Liver (tissue), 9 donors: ENCODE measurements around the gene KIAA1217. TPM values are rescaled to one million over a fixed set of nuclear protein-coding genes. Genes with fewer than 3 reads are reported as not detected.

ENCODE experiments used
- DNase-seq: peaks from one replicate; pipeline ENCODE4 v3.0.0-alpha.2; 2017; ENCODE audit warnings: low spot score
- H3K27ac ChIP-seq, 2 donors: one replicate each; pipeline ENCODE4 v1.7.0; 2013; ENCODE audit warnings: inconsistent platforms in 2 of 2, low read length in 2 of 2, control low read depth in 1 of 2, low read depth in 1 of 2, mild to moderate bottlenecking in 1 of 2
- H3K27me3 ChIP-seq, 4 donors: one replicate each; pipeline versions ENCODE4 v1.6.1 to v1.7.0; 2013; ENCODE audit warnings: low read length in 3 of 4, inconsistent platforms in 1 of 4, mild to moderate bottlenecking in 1 of 4, moderate library complexity in 1 of 4; ENCODE audit not compliant: control insufficient read depth in 4 of 4, insufficient read depth in 4 of 4
- H3K36me3 ChIP-seq, 4 donors: one replicate each; pipeline versions ENCODE4 v1.6.1 to v1.7.0; 2013; ENCODE audit warnings: low read length in 3 of 4, mild to moderate bottlenecking in 3 of 4, low read depth in 1 of 4, moderate library complexity in 1 of 4; ENCODE audit not compliant: control insufficient read depth in 4 of 4, insufficient read depth in 3 of 4
- H3K4me1 ChIP-seq, 4 donors: one replicate each; pipeline versions ENCODE4 v1.6.1 to v1.7.0; 2013; ENCODE audit warnings: low read length in 3 of 4, mild to moderate bottlenecking in 3 of 4, moderate library complexity in 1 of 4; ENCODE audit not compliant: control insufficient read depth in 4 of 4, insufficient read depth in 4 of 4
- H3K4me3 ChIP-seq, 3 donors: one replicate each; pipeline versions ENCODE4 v1.6.1 to v1.7.0; 2013; ENCODE audit warnings: low read length in 3 of 3, control low read depth in 1 of 3, low read depth in 1 of 3, mild to moderate bottlenecking in 1 of 3
- H3K9ac ChIP-seq, 2 donors: one replicate each; pipeline ENCODE4 v1.7.0; 2013; ENCODE audit warnings: low read length in 2 of 2, mild to moderate bottlenecking in 2 of 2, moderate library complexity in 2 of 2, control low read depth in 1 of 2, low read depth in 1 of 2
- H3K9me3 ChIP-seq, 4 donors: one replicate each; pipeline versions ENCODE4 v1.6.1 to v1.7.0; 2013; ENCODE audit warnings: low read length in 3 of 4; ENCODE audit not compliant: control insufficient read depth in 4 of 4
- EGR1 ChIP-seq, 2 donors: IDR thresholded peaks; 2 replicates each; pipeline ENCODE4 v1.6.1; 2016 to 2018; ENCODE audit warnings: antibody characterized with exemption in 2 of 2, low read depth in 2 of 2
- FOXA2 ChIP-seq: IDR thresholded peaks from 2 replicates; pipeline ENCODE4 v1.6.1; 2016; ENCODE audit warnings: antibody characterized with exemption
- GABPA ChIP-seq, 2 donors: IDR thresholded peaks in 1 of 2; conservative IDR thresholded peaks in 1 of 2; 2 replicates each; pipeline ENCODE4 v1.6.1; 2016; ENCODE audit warnings: antibody characterized with exemption in 2 of 2, mild to moderate bottlenecking in 1 of 2, moderate library complexity in 1 of 2
- HNF4A ChIP-seq, 2 donors: conservative IDR thresholded peaks; 2 replicates each; pipeline ENCODE4 v1.6.1; 2016; ENCODE audit warnings: antibody characterized with exemption in 2 of 2, mild to moderate bottlenecking in 2 of 2
- HNF4G ChIP-seq: IDR thresholded peaks from 2 replicates; pipeline ENCODE4 v1.6.1; 2016; ENCODE audit warnings: antibody characterized with exemption
- JUND ChIP-seq, 2 donors: IDR thresholded peaks; 2 replicates each; pipeline ENCODE4 v1.6.1; 2016; ENCODE audit warnings: antibody characterized with exemption in 2 of 2
- MAX ChIP-seq: IDR thresholded peaks from 2 replicates; pipeline ENCODE4 v1.6.1; 2016; ENCODE audit warnings: antibody characterized with exemption
- NR2F2 ChIP-seq: IDR thresholded peaks from 2 replicates; pipeline ENCODE4 v1.6.1; 2016; ENCODE audit warnings: antibody characterized with exemption
- RAD21 ChIP-seq, 2 donors: IDR thresholded peaks; 2 replicates each; pipeline ENCODE4 v1.6.1; 2016; ENCODE audit warnings: antibody characterized with exemption in 2 of 2, mild to moderate bottlenecking in 2 of 2
- RXRA ChIP-seq, 2 donors: IDR thresholded peaks; 2 replicates each; pipeline ENCODE4 v1.6.1; 2017 to 2018; ENCODE audit warnings: antibody characterized with exemption in 2 of 2, mild to moderate bottlenecking in 1 of 2
- TAF1 ChIP-seq: conservative IDR thresholded peaks from 2 replicates; pipeline ENCODE4 v1.6.1; 2016; ENCODE audit warnings: antibody characterized with exemption, mild to moderate bottlenecking
- YY1 ChIP-seq: IDR thresholded peaks from 2 replicates; pipeline ENCODE4 v1.6.1; 2016; ENCODE audit warnings: antibody characterized with exemption, mild to moderate bottlenecking
- ZBTB33 ChIP-seq: IDR thresholded peaks from 2 replicates; pipeline ENCODE4 v1.6.1; 2016; ENCODE audit warnings: antibody characterized with exemption
- WGBS: extraction: QIAGEN DNeasy Blood & Tissue Kit; methylation state at CpG from one replicate; pipeline ENCODE4 v1.1.7; 2013; 5-methylcytosine and 5-hydroxymethylcytosine counted together
- polyA plus RNA-seq, 2 donors: library from polyadenylated mRNA; stranded (reverse) in 1 of 2; unstranded in 1 of 2; fragments of 200-250 nt in 1 of 2; fragments of >200 nt in 1 of 2; fragmentation: Nextera tagmentation in 1 of 2; extraction: Ambion mirVana in 1 of 2; gene quantifications; one replicate each; pipeline versions ENCODE4 v1.2.1 to v1.2.3, GENCODE V29; 2013 to 2015
- total RNA-seq, 2 donors: library from RNA; depleted of rRNA; stranded (reverse); fragments of >200 nt; gene quantifications; one replicate each; pipeline ENCODE4 v1.2.3, GENCODE V29; 2014
- TF ChIP-seq, protein P1 (sequence below): IDR thresholded peaks from 2 replicates; pipeline ENCODE4 v1.6.1; 2016; ENCODE audit warnings: antibody characterized with exemption
- TF ChIP-seq, protein P2 (sequence below): IDR thresholded peaks from 2 replicates; pipeline ENCODE4 v1.6.1; 2016; ENCODE audit warnings: antibody characterized with exemption, mild to moderate bottlenecking
- TF ChIP-seq, protein P3 (sequence below): fragments of 150-350 bp; IDR thresholded peaks from 2 replicates; pipeline ENCODE4 v1.5.1; 2017; ENCODE audit warnings: improper control_type of control experiment, low read depth, low read length; ENCODE audit not compliant: missing input control
- donor health status: healthy.
- donor health status: healthy.
- donor health status: healthy.
- donor health status: healthy.
- donor health status: healthy.

Gene KIAA1217
- total and polyA plus RNA-seq, 4 donors, result 4.5 to 12.8 (median 6.8) TPM

- no peaks in the 10 kb centered on the region for H3K4me1 ChIP-seq
- no peak overlapping the region for H3K27ac ChIP-seq
- DNase-seq, result no peak
- no peak overlapping the region for H3K9ac ChIP-seq
- TF ChIP-seq, protein P1, sequence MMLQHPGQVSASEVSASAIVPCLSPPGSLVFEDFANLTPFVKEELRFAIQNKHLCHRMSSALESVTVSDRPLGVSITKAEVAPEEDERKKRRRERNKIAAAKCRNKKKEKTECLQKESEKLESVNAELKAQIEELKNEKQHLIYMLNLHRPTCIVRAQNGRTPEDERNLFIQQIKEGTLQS, result no peak
- TF ChIP-seq NR2F2, result no peak
- TF ChIP-seq MAX, result no peak
- no peak for TF ChIP-seq TAF1
- TF ChIP-seq ZBTB33, result no peak
- TF ChIP-seq RXRA (IDR thresholded peaks at IDR 0.05), result no peak
- no peak for TF ChIP-seq GABPA (IDR thresholded peaks at IDR 0.05 in 1 of 2, conservative IDR thresholded peaks at IDR 0.05 in 1 of 2)
- 96% methylated on average over 10 of the region's 10 CpGs for WGBS
- H3K36me3 ChIP-seq, result peaks cover 0 to 42% (median 28%) of the 10 kb centered on the region in 4 donors
- H3K9me3 ChIP-seq, result no peaks in the 10 kb centered on the region
- no peak overlapping the region for H3K4me3 ChIP-seq
- H3K27me3 ChIP-seq, result no peaks in the 10 kb centered on the region
Observed at GRCh38 chr10:24502006-24502405, 293.1 kb downstream of the KIAA1217 start.

- Histone ChIP-seq H3K9me3 (no peaks in the 10 kb centered on the region), H3K9ac (no peak overlapping the region), H3K36me3 (peaks cover 0 to 43% (median 29%) of the 10 kb centered on the region in 4 donors), H3K27me3 (no peaks in the 10 kb centered on the region), H3K27ac (no peak overlapping the region), H3K4me1 (no peaks in the 10 kb centered on the region), H3K4me3 (no peak overlapping the region)
- TF ChIP-seq, protein P2, sequence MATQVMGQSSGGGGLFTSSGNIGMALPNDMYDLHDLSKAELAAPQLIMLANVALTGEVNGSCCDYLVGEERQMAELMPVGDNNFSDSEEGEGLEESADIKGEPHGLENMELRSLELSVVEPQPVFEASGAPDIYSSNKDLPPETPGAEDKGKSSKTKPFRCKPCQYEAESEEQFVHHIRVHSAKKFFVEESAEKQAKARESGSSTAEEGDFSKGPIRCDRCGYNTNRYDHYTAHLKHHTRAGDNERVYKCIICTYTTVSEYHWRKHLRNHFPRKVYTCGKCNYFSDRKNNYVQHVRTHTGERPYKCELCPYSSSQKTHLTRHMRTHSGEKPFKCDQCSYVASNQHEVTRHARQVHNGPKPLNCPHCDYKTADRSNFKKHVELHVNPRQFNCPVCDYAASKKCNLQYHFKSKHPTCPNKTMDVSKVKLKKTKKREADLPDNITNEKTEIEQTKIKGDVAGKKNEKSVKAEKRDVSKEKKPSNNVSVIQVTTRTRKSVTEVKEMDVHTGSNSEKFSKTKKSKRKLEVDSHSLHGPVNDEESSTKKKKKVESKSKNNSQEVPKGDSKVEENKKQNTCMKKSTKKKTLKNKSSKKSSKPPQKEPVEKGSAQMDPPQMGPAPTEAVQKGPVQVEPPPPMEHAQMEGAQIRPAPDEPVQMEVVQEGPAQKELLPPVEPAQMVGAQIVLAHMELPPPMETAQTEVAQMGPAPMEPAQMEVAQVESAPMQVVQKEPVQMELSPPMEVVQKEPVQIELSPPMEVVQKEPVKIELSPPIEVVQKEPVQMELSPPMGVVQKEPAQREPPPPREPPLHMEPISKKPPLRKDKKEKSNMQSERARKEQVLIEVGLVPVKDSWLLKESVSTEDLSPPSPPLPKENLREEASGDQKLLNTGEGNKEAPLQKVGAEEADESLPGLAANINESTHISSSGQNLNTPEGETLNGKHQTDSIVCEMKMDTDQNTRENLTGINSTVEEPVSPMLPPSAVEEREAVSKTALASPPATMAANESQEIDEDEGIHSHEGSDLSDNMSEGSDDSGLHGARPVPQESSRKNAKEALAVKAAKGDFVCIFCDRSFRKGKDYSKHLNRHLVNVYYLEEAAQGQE, result no peak
- TF ChIP-seq TAF1, result no peak
- no peak for TF ChIP-seq HNF4A (conservative IDR thresholded peaks at IDR 0.05)
- TF ChIP-seq YY1, result no peak
- TF ChIP-seq RAD21 (IDR thresholded peaks at IDR 0.05), result no peak
- TF ChIP-seq, protein P3, sequence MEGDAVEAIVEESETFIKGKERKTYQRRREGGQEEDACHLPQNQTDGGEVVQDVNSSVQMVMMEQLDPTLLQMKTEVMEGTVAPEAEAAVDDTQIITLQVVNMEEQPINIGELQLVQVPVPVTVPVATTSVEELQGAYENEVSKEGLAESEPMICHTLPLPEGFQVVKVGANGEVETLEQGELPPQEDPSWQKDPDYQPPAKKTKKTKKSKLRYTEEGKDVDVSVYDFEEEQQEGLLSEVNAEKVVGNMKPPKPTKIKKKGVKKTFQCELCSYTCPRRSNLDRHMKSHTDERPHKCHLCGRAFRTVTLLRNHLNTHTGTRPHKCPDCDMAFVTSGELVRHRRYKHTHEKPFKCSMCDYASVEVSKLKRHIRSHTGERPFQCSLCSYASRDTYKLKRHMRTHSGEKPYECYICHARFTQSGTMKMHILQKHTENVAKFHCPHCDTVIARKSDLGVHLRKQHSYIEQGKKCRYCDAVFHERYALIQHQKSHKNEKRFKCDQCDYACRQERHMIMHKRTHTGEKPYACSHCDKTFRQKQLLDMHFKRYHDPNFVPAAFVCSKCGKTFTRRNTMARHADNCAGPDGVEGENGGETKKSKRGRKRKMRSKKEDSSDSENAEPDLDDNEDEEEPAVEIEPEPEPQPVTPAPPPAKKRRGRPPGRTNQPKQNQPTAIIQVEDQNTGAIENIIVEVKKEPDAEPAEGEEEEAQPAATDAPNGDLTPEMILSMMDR, result no peak
- TF ChIP-seq FOXA2, result no peak
- no peak for TF ChIP-seq RXRA (IDR thresholded peaks at IDR 0.05)
- no peak for TF ChIP-seq JUND (IDR thresholded peaks at IDR 0.05)
- no peak for TF ChIP-seq NR2F2
- no peak for TF ChIP-seq GABPA (IDR thresholded peaks at IDR 0.05 in 1 of 2, conservative IDR thresholded peaks at IDR 0.05 in 1 of 2)
- TF ChIP-seq HNF4G, result no peak
- TF ChIP-seq MAX, result no peak
- TF ChIP-seq, protein P1, result no peak
- no peak for TF ChIP-seq EGR1 (IDR thresholded peaks at IDR 0.05; ENCODE audit: low read depth in 2 of 2)
- 81% methylated on average over 6 of the region's 6 CpGs for WGBS
- no peak for DNase-seq
Observed at GRCh38 chr10:24502801-24503460, 294.0 kb downstream of the KIAA1217 start.
